KBM-7 (cell line): Measurements from ENCODE around the gene SLC25A20.
"Not testable (repeated sequence)": the region's sequence is repeated elsewhere in the genome, so short reads cannot be mapped to it uniquely, and the experiment has no call there.

Source experiments
- DNase-seq: peaks from one replicate; pipeline ENCODE4 v3.0.0-alpha.2; 2015
- in situ Hi-C: fragments of 300-500 bp; cut with MboI; formaldehyde crosslinking; loops from 2 replicates; pipeline ENCODE4 v1.14.3; 2020; ENCODE audit warnings: low sequenced_read_pairs, low pct_unique_long_range_greater_than_20kb, mixed read lengths

Gene SLC25A20

GRCh38 chr3:48851407-48851806, 47.3 kb downstream of the SLC25A20 start:
- no peak for DNase-seq
- in situ Hi-C loops, result no loop called here

DNA sequence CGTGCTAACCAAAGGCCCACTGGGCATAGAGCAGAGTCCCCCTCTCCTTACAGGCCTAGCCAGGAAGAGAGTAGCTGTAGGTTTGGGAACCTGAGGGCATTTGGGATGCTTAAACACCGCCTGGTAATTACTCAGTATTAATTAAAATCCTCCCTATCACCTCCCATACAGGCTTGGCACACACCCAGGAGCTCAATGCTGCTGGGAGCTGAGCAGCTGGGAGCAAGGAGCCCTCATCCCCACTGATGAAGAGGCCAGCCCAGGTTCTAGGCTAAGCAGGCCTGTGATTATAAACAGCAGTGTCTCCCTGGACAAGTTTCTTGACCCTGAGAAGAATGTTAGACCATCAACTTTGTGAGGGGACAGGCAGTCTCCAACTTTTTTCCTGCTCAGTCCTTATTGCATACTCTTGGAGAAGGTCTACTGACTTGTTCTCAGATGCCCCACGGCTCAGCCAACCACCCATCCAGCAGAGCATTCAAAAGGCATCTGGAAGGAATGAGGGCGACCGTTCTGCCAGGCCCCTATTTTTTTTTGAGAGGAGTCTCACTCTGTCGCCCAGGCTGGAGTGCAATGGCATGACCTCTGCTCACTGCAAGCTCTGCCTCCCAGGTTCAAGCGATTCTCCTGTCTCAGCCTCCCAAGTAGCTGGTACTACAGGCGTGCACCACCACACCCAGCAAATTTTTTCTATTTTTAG, 49.7 kb downstream of the SLC25A20 start:
- in situ Hi-C loops, result no loop called here
- DNase-seq, result no peak

- DNase-seq, result peak; percentile 90
- in situ Hi-C loops, result no loop called here
These were observed 50.9 kb downstream of the SLC25A20 start, which contains the start of gene PRKAR2A for GRCh38 chr3:48847504-48848423. PRKAR2A (minus strand) TSS chr3:48847874; CDS start chr3:48847596, 278 bp downstream.

DNA sequence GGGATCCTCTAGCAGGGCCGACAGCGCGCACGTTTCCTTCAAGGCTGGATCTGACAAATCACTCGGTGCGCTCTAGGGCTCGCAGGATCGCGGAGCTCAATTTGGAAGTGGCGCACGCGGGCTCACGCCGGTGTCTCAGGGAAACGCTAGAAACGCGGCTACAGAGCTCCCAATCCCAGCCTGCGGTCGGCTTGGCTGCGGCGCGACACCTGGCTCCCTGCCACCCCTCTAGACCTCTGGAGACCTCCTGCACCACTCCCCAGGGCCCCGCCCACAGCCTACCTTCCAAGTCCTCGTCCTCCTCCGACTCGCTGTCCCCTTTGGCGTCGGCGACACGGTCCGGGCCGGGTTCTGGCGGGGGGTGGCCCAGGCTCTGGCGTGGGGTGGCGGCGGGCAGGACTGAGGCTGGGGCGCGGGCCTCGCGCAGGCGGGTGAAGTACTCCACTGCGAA, 51.6 kb downstream of the SLC25A20 start:
- peak; percentile 73 for DNase-seq
- in situ Hi-C loops, result no loop called here

- in situ Hi-C loops, result no loop called here
- no peak for DNase-seq
These were observed 53.5 kb downstream of the SLC25A20 start for GRCh38 chr3:48845170-48845569.

- in situ Hi-C loops, result no loop called here
- no peak for DNase-seq
These were observed 61.5 kb downstream of the SLC25A20 start for GRCh38 chr3:48837163-48837562.

DNA sequence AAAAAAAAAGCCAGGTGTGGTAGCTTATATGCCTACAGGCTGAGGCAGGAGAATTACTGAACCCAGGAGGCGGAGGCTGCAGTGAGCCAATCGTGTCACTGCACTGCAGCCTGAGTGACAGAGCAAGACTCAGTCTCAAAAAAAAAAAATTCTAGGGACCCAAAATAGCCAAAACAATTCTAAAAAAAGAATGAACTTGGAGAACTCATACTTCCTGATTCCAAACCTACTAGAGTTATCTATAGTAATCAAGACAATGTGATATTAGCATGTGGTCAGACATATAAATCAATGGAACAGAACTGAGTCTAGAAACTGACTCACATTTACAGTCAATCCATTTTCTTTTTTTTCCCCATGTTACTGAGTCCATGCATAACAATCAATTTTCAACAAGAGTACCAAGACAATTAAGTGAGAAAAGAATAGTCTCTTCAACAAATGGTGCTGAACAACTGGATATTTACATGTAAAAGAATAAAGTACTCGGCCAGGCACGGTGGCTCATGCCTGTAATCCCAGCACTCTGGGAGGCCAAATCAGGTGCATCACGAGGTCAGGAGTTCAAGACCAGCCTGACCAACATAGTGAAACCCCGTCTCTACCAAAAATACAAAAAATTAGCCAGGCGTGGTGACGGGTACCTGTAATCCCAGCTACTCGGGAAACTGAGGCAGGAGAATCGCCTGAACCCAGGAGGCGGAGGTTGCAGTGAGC, 62.9 kb downstream of the SLC25A20 start:
- in situ Hi-C loops, result no loop called here
- DNase-seq, result peak; percentile 50

- in situ Hi-C loops, result no loop called here
- no peak for DNase-seq
These were observed 66.0 kb downstream of the SLC25A20 start for GRCh38 chr3:48832684-48833083.

DNA sequence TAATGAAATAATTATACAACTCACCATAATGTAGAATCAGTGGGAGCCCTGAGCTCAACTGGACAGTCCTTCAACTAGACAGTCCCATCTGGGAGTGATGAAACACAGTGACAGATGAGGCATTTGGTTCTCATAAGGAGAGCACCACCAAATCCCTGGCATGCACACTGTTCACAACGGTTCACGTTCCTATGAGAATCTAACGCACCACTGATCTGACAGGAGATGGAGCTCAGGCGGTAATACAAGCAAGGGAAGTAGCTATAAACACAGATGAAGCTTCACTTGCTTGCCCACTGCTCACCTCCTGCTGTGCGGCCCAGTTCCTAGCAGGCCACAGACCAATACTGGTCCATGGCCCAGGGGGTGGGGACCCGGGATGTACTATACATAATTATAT, 68.0 kb downstream of the SLC25A20 start:
- DNase-seq, result no peak
- in situ Hi-C loops, result no loop called here

DNA sequence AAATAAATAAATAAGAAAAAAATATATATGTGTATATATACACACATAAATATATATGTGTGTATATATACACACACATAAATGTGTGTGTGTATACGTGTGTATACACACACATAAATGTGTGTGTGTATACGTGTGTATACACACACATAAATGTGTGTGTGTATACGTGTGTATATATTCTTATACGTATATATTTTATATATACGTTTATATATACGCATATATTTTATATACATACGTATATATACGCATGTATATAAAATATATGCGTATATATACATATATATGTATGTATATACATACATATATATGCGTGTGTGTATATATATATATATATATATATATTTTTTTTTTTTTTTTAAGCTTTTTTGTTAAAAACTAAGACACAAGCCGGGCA, 69.2 kb downstream of the SLC25A20 start:
- in situ Hi-C loops, DNase-seq: not testable (repeated sequence)

GRCh38 chr3:48827874-48828273, 70.8 kb downstream of the SLC25A20 start:
- DNase-seq, in situ Hi-C loops: not testable (repeated sequence)

DNA sequence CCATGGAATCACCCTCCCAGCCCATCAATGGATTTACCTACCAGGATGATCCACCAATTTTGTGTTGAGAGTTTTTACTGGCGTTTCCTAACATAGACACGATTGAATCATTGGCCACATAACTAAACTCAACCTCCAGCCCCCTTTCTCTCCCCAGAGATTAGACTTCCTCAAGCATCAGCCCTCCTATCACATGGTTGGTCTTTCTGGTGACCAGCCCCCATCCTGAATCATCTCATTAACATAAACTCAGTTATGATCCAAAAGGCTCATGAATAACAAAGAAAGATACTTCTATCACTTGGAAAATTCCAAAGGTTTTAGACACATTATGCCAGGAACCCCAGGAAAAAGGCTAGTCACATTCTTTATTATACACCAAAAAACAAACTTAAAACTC, 72.2 kb downstream of the SLC25A20 start:
- DNase-seq, result no peak

GRCh38 chr3:48820612-48821324, 77.9 kb downstream of the SLC25A20 start:
- DNase-seq, result no peak
- in situ Hi-C loops, result no loop called here

More for the DNA sequence above, 72.2 kb downstream of the SLC25A20 start:
- in situ Hi-C loops, result no loop called here

GRCh38 chr3:48819234-48820221, 79.2 kb downstream of the SLC25A20 start:
- in situ Hi-C loops, result no loop called here
- no peak for DNase-seq

- no peak for DNase-seq
These were observed 87.2 kb downstream of the SLC25A20 start for GRCh38 chr3:48811524-48811923.

More at GRCh38 chr3:48811524-48811923, 87.2 kb downstream of the SLC25A20 start:
- in situ Hi-C loops, result no loop called here
